GOT3 (cell line): ENCODE results near the gene ANAPC13.

ENCODE experiments used
- DNase-seq: peaks from one replicate; lab custom pipeline; 2025; ENCODE audit warnings: mixed read lengths; lab: John Stamatoyannopoulos, UW

ANAPC13 gene

GRCh38 chr3:134449277-134449676, 36.5 kb downstream of the ANAPC13 start:
- DNase-seq = no peak

- no peak for DNase-seq
These were observed 37.1 kb downstream of the ANAPC13 start for GRCh38 chr3:134448664-134449063.

GRCh38 chr3:134447351-134447750, 38.4 kb downstream of the ANAPC13 start:
- DNase-seq = no peak

GRCh38 chr3:134446800-134447199, 39.0 kb downstream of the ANAPC13 start:
- no peak for DNase-seq

GRCh38 chr3:134445636-134446035, 40.1 kb downstream of the ANAPC13 start:
- no peak for DNase-seq

GRCh38 chr3:134445095-134445494, 40.7 kb downstream of the ANAPC13 start:
- DNase-seq = no peak

- no peak for DNase-seq
These were observed 44.0 kb downstream of the ANAPC13 start for GRCh38 chr3:134441821-134442220.

- no peak for DNase-seq
These were observed 44.5 kb downstream of the ANAPC13 start for GRCh38 chr3:134441321-134441720.

- no peak for DNase-seq
These were observed 48.5 kb downstream of the ANAPC13 start for GRCh38 chr3:134437211-134437752.

- no peak for DNase-seq
These were observed 53.5 kb downstream of the ANAPC13 start for GRCh38 chr3:134432236-134432635.

GRCh38 chr3:134430950-134431445, 54.8 kb downstream of the ANAPC13 start:
- DNase-seq = no peak

GRCh38 chr3:134430174-134430573, 55.6 kb downstream of the ANAPC13 start:
- DNase-seq = no peak

GRCh38 chr3:134428401-134428800, 57.4 kb downstream of the ANAPC13 start:
- DNase-seq = no peak
